HEK293 (cell line): Measurements from ENCODE around the gene DCUN1D1.

Experiments used
- ZBTB7A ChIP-seq: fragments of 450-650 bp; formaldehyde crosslinking; IDR thresholded peaks from 2 replicates; pipeline ENCODE4 v1.5.1; 2016; ENCODE audit warnings: low read depth, missing biosample characterization, missing genetic modification characterization
- ZIC2 ChIP-seq: fragments of 450-650 bp; formaldehyde crosslinking; IDR thresholded peaks from 2 replicates; pipeline ENCODE4 v1.5.1; 2016; ENCODE audit warnings: missing biosample characterization, missing genetic modification characterization
- ZNF555 ChIP-seq: fragments of 450-650 bp; formaldehyde crosslinking; conservative IDR thresholded peaks from 2 replicates; pipeline ENCODE4 v1.5.1; 2017; ENCODE audit warnings: missing biosample characterization, mild to moderate bottlenecking, missing genetic modification characterization, inconsistent platforms
- ZNF558 ChIP-seq: fragments of 450-650 bp; formaldehyde crosslinking; IDR thresholded peaks from 2 replicates; pipeline ENCODE4 v1.5.1; 2016; ENCODE audit warnings: missing biosample characterization, missing genetic modification characterization
- ZNF658 ChIP-seq: fragments of 450-650 bp; formaldehyde crosslinking; IDR thresholded peaks from 2 replicates; pipeline ENCODE4; 2016; ENCODE audit warnings: missing biosample characterization, missing genetic modification characterization

- TF ChIP-seq ZBTB7A (tag by site-specific recombination) = no peak
- no peak for TF ChIP-seq ZNF558 (tag by site-specific recombination)
- no peak for TF ChIP-seq ZNF658 (tag by site-specific recombination)
- TF ChIP-seq ZNF555 (tag by site-specific recombination) = no peak
- TF ChIP-seq ZIC2 (tag by site-specific recombination) = no peak
Observed at GRCh38 chr3:182962166-182962565, 18.2 kb downstream of the DCUN1D1 start.
